A673 (cell line): ENCODE measurements around the gene BMP8B. TPM values are rescaled to one million over a fixed set of nuclear protein-coding genes. Genes with fewer than 3 reads are reported as not detected.
A peak's percentile ranks its signal among the peaks of the same experiment; 100 is the strongest.
"Not testable (repeated sequence)": the region's sequence is repeated elsewhere in the genome, so short reads cannot be mapped to it uniquely, and the experiment has no call there.

Experiments
- BruUV-seq: library from RNA; stranded (reverse); fragments of 400-500 nt; replicated peaks from 2 replicates; lab custom pipeline; 2021; lab: Mats Ljungman, UMichigan
- CTCF ChIA-PET: fragments of 300-600 bp; sonication (Branson Sonifier 250); formaldehyde crosslinking; loops from one replicate; lab custom pipeline; 2022; ENCODE audit warnings: antibody characterized with exemption; lab: Charles Lee
- POLR2A ChIA-PET: fragments of 300-600 bp; sonication (Branson Sonifier 250); formaldehyde crosslinking; loops from one replicate; lab custom pipeline; 2022; ENCODE audit warnings: antibody characterized with exemption; ENCODE audit not compliant: low non-redundant PET; lab: Charles Lee
- DNase-seq: peaks from one replicate; pipeline ENCODE4 v3.0.0-alpha.2; 2015; ENCODE audit warnings: low spot score
- H3K27ac ChIP-seq: fragments of 200-600 bp; sonication (generic); 2 replicates; pipeline ENCODE4 v1.5.1; 2016; ENCODE audit warnings: mixed run types, low read depth, mild to moderate bottlenecking, mixed read lengths, antibody characterized with exemption, low read length; ENCODE audit not compliant: poor library complexity, severe bottlenecking
- H3K27me3 ChIP-seq: fragments of 200-600 bp; sonication (generic); replicated peaks from 2 replicates; pipeline ENCODE4 v1.6.1; 2017; ENCODE audit warnings: mixed run types, low read depth, mild to moderate bottlenecking, mixed read lengths, antibody characterized with exemption, low read length; ENCODE audit not compliant: insufficient read depth, poor library complexity
- H3K36me3 ChIP-seq: fragments of 200-600 bp; sonication (generic); 2 replicates; pipeline ENCODE4 v1.6.1; 2016; ENCODE audit warnings: mixed run types, mild to moderate bottlenecking, mixed read lengths, antibody characterized with exemption, low read length; ENCODE audit not compliant: insufficient read depth, poor library complexity, severe bottlenecking
- H3K4me1 ChIP-seq: fragments of 200-600 bp; sonication (generic); 2 replicates; pipeline ENCODE4 v1.6.1; 2017; ENCODE audit warnings: mixed run types, mild to moderate bottlenecking, mixed read lengths, antibody characterized with exemption, low read length; ENCODE audit not compliant: insufficient read depth, poor library complexity, severe bottlenecking
- H3K4me3 ChIP-seq: fragments of 200-600 bp; sonication (generic); 2 replicates; pipeline ENCODE4 v1.5.1; 2016; ENCODE audit warnings: low read depth, mixed run types, mild to moderate bottlenecking, mixed read lengths, low read length; ENCODE audit not compliant: poor library complexity, severe bottlenecking
- H3K9me3 ChIP-seq: fragments of 200-600 bp; sonication (generic); 2 replicates; pipeline ENCODE4 v1.6.1; 2016; ENCODE audit warnings: mixed run types, low read depth, mild to moderate bottlenecking, mixed read lengths, antibody characterized with exemption, low read length; ENCODE audit not compliant: poor library complexity, severe bottlenecking
- EZH2 ChIP-seq: fragments of 200-600 bp; sonication (generic); IDR thresholded peaks from 2 replicates; pipeline ENCODE4 v1.6.1; 2017; ENCODE audit warnings: borderline replicate concordance, low read depth, mild to moderate bottlenecking, mixed read lengths, antibody characterized with exemption, low read length; ENCODE audit not compliant: poor library complexity, severe bottlenecking
- intact Hi-C: fragments of 100-400 bp; cut with micrococcal nuclease; formaldehyde crosslinking; loops from one replicate; pipeline ENCODE4 v1.10.0; 2022; ENCODE audit not compliant: unreplicated experiment
- total RNA-seq: library from RNA; stranded (reverse); gene quantifications from 2 replicates; pipeline ENCODE4 v1.2.3, GENCODE V29; 2021
- TF ChIP-seq, protein P1 (sequence below): fragments of 300-800, 200-600 bp; sonication (generic); conservative IDR thresholded peaks from 2 replicates; pipeline ENCODE4 v1.5.1; 2017; ENCODE audit warnings: low read depth, mild to moderate bottlenecking, antibody characterized with exemption, low read length, moderate library complexity, mixed read lengths

The BMP8B gene
- total RNA-seq, 1 experiment from 2014 or later = 0.06 TPM

DNA sequence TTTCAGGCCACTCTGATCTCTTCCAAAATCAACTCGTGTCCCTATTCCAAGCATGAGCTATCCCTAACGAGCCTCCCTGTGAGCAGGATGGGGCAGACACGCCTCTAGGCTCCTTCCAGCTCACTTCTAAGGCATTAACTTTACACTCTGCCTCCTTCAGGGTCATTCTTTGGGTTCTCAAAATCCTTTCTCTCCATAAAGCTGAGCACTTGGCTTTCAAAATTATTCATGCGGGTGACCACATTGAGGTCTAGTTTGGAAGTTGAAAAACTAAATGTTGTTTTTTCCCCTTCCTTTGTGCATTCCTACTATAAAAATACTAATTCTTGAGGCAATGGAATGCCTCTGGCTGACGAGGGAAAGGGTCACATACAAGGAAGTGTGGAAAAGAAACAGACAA, 33.5 kb upstream of the BMP8B start:
- POLR2A ChIA-PET = no interaction called here
- TF ChIP-seq EZH2 = no peak
- TF ChIP-seq, protein P1, sequence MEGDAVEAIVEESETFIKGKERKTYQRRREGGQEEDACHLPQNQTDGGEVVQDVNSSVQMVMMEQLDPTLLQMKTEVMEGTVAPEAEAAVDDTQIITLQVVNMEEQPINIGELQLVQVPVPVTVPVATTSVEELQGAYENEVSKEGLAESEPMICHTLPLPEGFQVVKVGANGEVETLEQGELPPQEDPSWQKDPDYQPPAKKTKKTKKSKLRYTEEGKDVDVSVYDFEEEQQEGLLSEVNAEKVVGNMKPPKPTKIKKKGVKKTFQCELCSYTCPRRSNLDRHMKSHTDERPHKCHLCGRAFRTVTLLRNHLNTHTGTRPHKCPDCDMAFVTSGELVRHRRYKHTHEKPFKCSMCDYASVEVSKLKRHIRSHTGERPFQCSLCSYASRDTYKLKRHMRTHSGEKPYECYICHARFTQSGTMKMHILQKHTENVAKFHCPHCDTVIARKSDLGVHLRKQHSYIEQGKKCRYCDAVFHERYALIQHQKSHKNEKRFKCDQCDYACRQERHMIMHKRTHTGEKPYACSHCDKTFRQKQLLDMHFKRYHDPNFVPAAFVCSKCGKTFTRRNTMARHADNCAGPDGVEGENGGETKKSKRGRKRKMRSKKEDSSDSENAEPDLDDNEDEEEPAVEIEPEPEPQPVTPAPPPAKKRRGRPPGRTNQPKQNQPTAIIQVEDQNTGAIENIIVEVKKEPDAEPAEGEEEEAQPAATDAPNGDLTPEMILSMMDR = no peak
- no TSS peak for BruUV-seq
- H3K36me3 ChIP-seq = no peaks in the 10 kb centered on the region
- no peak overlapping the region for H3K27ac ChIP-seq
- CTCF ChIA-PET = interaction anchor here (0.6 kb wide), 1 partner anchor 12 kb away, joined by 4 read pairs; no protein-coding TSS in a partner anchor
- no peaks in the 10 kb centered on the region for H3K4me1 ChIP-seq
- no peak overlapping the region for H3K4me3 ChIP-seq
- intact Hi-C loops = no loop called here
- DNase-seq = no peak
- H3K27me3 ChIP-seq = no peaks in the 10 kb centered on the region
- no peaks in the 10 kb centered on the region for H3K9me3 ChIP-seq

DNA sequence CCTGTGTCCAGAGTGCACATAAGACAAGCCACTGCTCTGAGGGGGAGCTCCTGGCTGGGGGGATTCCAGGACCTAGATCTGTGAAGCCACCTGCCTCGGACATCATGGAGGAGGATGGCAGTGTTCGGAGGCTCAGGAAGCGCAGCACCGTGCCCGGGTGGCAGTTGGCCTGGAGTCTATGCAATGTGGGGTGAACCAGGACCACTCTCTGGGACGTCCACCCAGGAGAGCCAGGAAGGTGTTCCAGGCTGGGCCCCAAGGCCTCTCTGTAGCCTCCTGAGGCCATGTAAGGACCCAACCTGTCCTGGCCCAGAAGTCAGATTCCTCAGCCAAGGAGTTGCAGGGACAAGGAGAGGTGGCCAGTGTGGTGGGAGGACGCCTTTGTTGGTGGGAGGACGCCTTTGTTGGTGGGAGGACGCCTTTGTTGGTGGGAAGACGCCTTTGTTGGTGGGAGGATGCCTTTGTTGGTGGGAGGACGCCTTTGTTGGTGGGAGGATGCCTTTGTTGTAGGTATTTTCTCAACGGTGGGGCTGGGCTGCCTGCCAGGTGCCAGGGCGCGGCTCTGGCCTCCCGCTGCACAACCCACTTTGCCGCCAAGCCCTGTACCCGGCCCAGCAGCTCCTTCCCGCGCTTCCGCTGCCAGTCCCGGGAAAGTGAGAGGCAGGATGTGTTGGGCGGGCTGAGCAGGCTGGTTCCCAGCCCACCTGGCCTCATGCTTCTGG, 30.6 kb upstream of the BMP8B start:
- Histone ChIP-seq H3K27ac (no peak overlapping the region), H3K4me1 (no peaks in the 10 kb centered on the region), H3K4me3 (no peak overlapping the region), H3K9me3 (no peaks in the 10 kb centered on the region), H3K36me3 (no peaks in the 10 kb centered on the region), H3K27me3 (no peaks in the 10 kb centered on the region)
- CTCF ChIA-PET = no interaction called here
- TF ChIP-seq EZH2 = no peak
- TF ChIP-seq, protein P1 = no peak
- DNase-seq = no peak
- intact Hi-C loops = no loop called here
- no TSS peak for BruUV-seq
- POLR2A ChIA-PET = no interaction called here

DNA sequence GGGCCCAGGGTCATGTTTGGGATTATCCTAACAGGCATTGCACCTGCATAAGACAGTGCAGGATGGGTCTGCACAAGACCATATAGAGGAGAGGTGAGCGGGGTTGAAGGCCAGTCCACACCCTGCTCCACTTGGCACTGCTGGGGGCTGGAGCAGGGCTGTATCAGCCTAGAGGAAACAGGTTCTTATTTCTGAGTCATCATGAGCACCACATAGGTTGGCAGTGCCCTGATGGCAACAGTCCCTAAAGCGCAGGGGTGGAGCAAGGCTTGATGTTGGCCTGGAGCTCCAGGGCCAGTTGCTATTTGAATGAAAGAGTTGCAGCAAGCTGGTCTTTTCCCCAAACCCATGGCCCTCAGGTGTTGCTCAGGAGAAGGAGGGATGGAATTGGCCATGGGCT, 29.8 kb upstream of the BMP8B start:
- H3K9me3 ChIP-seq = no peaks in the 10 kb centered on the region
- CTCF ChIA-PET = interaction anchor here (0.8 kb wide), 1 partner anchor 156 kb away, joined by 3 read pairs; no protein-coding TSS in a partner anchor
- TF ChIP-seq EZH2 = no peak
- TF ChIP-seq, protein P1 = no peak
- H3K36me3 ChIP-seq = no peaks in the 10 kb centered on the region
- BruUV-seq = no TSS peak
- intact Hi-C loops = no loop called here
- H3K27me3 ChIP-seq = no peaks in the 10 kb centered on the region
- no peak for DNase-seq
- H3K4me1 ChIP-seq = no peaks in the 10 kb centered on the region
- H3K4me3 ChIP-seq = no peak overlapping the region
- POLR2A ChIA-PET = no interaction called here
- H3K27ac ChIP-seq = no peak overlapping the region

DNA sequence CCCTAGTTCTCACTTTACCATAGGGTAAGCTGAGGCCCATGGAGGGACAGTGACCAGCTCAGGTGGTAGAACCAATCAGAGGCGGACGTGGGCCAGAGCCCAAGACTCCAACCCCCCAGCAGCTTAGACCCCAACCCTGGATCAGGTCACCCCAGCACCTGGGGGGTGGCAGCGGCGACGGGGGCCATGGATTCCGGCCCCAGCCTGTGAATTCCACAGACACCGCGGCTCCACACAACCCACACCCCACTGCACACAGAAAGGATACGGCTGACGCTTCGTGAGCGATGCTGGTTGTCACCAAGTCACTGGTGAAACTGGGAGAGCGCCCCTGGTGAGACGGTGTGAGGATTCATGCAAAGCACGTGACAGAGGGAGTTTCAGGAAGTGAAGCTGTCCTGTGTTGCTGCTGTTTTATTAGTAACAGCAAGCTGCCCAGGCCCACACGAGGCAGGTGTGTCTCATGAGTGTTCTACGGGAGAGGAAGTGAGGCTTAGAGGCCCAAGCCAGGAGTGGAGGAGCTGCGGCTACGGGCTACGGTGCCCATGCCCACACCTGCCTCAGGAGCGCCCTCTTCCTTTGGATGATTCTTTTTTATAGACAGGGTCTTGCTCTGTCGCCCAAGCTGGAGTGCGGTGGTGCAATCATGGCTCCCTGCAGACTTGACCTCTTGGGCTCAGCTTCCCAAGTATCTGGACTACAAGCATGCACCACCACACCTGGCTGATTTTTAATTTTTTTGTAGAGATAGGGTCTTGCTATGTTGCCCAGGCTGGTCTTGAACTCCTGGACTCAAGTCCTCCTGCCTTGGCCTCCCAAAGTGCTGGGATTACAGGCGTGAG, 28.6 kb upstream of the BMP8B start:
- H3K4me3 ChIP-seq = not testable (repeated sequence)

More for the DNA sequence above, 28.6 kb upstream of the BMP8B start:
- POLR2A ChIA-PET, H3K4me1 ChIP-seq, BruUV-seq, H3K27me3 ChIP-seq, H3K27ac ChIP-seq, H3K9me3 ChIP-seq, H3K36me3 ChIP-seq: not testable (repeated sequence)
- peak; percentile 39 for DNase-seq
- CTCF ChIA-PET = interaction anchor here (0.6 to 0.8 kb wide), 3 partner anchors 14 to 215 kb away, joined by 4 to 7 read pairs (median 6); no protein-coding TSS in a partner anchor
- intact Hi-C loops = loop anchor here (2.0 kb wide), 1 partner anchor 215 kb away; no protein-coding TSS in a partner anchor
